Measurements from ENCODE around the gene CACNA1A.
"Not testable (repeated sequence)": the region's sequence is repeated elsewhere in the genome, so short reads cannot be mapped to it uniquely, and the experiment has no call there.

DNA sequence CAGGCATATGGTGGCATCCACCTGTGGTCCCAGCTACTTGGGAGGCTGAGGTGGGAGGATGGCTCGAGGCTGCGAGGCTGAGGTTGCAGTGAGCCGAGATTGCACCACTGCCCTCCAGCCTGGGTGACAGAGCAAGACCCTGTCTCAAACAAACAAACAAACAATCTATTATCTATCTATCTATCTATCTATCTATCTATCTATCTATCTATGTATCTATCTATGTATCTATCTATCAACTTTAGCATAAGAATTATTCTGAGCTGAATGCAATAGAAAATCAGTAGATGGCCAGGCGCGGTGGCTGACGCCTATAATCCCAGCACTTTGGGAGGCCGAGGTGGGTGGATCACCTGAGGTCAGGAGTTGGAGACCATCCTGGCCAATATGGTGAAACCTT lies 304.2 kb downstream of the CACNA1A start:
- TF ChIP-seq CTCF, POLR2A (IDR thresholded peaks at IDR 0.05): not testable (repeated sequence)

Measured in body of pancreas (tissue), 4 donors.